HFFc6 (cell line): Measurements from ENCODE around the gene HRH1. TPM values are rescaled to one million over a fixed set of nuclear protein-coding genes. Genes with fewer than 3 reads are reported as not detected.
"Not testable (repeated sequence)": the region's sequence is repeated elsewhere in the genome, so short reads cannot be mapped to it uniquely, and the experiment has no call there.

Experiments used
- DNase-seq: peaks from one replicate; pipeline ENCODE4 v3.0.0-alpha.2; 2018
- H3K27ac Mint-ChIP-seq: 2 replicates; pipeline ENCODE4 v1.8.0; 2020; ENCODE audit warnings: mild to moderate bottlenecking, mixed read lengths
- H3K27me3 Mint-ChIP-seq: 2 replicates; pipeline ENCODE4 v1.8.0; 2021; ENCODE audit warnings: mild to moderate bottlenecking, moderate library complexity, mixed read lengths; ENCODE audit not compliant: insufficient read depth
- H3K36me3 Mint-ChIP-seq: 2 replicates; pipeline ENCODE4 v1.8.0; 2021; ENCODE audit warnings: low read depth, mixed read lengths
- H3K4me1 Mint-ChIP-seq: 2 replicates; pipeline ENCODE4 v1.8.0; 2020; ENCODE audit warnings: low read depth, mixed read lengths
- H3K4me3 Mint-ChIP-seq: 2 replicates; pipeline ENCODE4 v1.8.0; 2020; ENCODE audit warnings: mild to moderate bottlenecking, moderate library complexity, mixed read lengths
- H3K9me3 Mint-ChIP-seq: 2 replicates; pipeline ENCODE4 v1.8.0; 2020; ENCODE audit warnings: mild to moderate bottlenecking, mixed read lengths
- total RNA-seq, 6 experiments: library from RNA; stranded (reverse); fragmentation: NEBNext Ultra II Directional; extraction: Animal tissue kit (Norgen Biotek cat#: 25700); gene quantifications; 2 replicates in 1 of 6; 3 replicates in 5 of 6; pipeline ENCODE4 v1.2.3, GENCODE V29; 2021
- TF ChIP-seq, protein P1 (sequence below): fragments of 200-600 bp; sonication (generic); IDR thresholded peaks from 2 replicates; pipeline ENCODE4 v1.5.0; 2021; ENCODE audit warnings: antibody characterized with exemption, mild to moderate bottlenecking

Gene HRH1
- total RNA-seq, 6 experiments from 2014 or later = 4.9 to 8.4 (median 6.4) TPM

DNA sequence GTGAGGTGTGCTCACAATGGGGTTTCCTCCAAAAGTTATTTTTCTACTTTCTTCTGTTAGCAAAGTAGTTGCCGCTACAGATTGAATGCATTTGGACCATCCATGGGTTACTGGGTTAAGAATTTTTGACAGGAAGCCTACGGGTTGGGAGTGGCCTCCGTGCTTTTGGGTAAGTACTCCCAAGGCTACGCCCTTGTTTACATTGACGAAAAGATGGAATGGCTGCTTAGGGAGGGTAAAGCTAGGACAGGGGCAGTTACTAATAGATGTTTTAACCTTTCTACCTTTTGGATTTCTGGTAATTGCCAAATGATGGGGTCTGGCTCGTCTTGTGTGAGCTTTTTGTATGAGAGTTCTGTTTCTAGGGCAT, 97.5 kb downstream of the HRH1 start:
- Mint-ChIP-seq H3K27me3 (no peaks in the 10 kb centered on the region; the same call in 1 of the 2 replicates), H3K36me3 (peaks cover 22% of the 10 kb centered on the region), H3K4me1 (peaks cover 26% of the 10 kb centered on the region), H3K4me3 (no peak overlapping the region), H3K27ac (no peak overlapping the region), H3K9me3 (no peaks in the 10 kb centered on the region)
- no peak for DNase-seq
- TF ChIP-seq, protein P1, sequence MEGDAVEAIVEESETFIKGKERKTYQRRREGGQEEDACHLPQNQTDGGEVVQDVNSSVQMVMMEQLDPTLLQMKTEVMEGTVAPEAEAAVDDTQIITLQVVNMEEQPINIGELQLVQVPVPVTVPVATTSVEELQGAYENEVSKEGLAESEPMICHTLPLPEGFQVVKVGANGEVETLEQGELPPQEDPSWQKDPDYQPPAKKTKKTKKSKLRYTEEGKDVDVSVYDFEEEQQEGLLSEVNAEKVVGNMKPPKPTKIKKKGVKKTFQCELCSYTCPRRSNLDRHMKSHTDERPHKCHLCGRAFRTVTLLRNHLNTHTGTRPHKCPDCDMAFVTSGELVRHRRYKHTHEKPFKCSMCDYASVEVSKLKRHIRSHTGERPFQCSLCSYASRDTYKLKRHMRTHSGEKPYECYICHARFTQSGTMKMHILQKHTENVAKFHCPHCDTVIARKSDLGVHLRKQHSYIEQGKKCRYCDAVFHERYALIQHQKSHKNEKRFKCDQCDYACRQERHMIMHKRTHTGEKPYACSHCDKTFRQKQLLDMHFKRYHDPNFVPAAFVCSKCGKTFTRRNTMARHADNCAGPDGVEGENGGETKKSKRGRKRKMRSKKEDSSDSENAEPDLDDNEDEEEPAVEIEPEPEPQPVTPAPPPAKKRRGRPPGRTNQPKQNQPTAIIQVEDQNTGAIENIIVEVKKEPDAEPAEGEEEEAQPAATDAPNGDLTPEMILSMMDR = no peak

DNA sequence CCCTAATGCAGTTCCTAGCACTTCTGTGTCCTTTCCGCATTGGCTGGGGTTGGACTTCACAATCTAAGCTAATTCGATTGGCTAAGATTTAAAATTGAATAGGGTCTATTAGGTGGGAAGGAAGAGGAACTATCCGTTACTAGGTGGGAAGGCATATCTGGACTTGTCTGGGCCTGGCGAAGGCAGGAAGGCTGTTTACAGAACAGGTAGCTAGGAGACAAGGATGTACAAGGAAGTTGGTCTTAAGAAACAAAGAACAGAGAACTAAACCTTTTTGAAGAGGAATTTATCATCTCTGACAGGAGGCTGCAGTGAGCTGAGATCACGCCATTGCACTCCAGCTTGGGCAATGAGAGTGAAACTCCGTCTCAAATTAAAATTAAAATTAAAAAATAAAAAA, 100.6 kb downstream of the HRH1 start:
- H3K4me3 Mint-ChIP-seq = no peak overlapping the region
- H3K4me1 Mint-ChIP-seq = peaks cover 17% of the 10 kb centered on the region
- H3K36me3 Mint-ChIP-seq = peaks cover 35% of the 10 kb centered on the region
- DNase-seq = no peak
- H3K9me3 Mint-ChIP-seq = no peaks in the 10 kb centered on the region
- H3K27ac Mint-ChIP-seq = no peak overlapping the region
- H3K27me3 Mint-ChIP-seq = no peaks in the 10 kb centered on the region; the same call in 1 of the 2 replicates
- TF ChIP-seq, protein P1 = no peak

DNA sequence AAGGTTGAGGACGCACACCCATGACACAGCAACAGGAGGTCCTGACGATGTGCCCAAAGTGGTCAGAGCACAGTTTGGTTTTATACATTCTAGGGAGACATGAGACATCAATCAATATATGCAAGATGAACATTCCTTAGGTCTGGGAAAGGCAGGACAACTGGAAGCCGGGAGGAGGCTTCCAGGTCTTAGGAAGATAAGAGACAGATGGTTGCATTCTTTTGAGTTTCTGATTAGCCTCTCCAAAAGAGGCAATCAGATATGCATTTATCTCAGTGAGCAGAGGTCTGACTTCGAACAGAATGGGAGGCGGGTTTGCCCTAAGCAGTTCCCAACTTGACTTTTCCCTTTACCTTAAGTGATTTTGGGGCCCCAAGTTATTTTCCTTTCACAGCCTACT, 101.2 kb downstream of the HRH1 start:
- not testable (repeated sequence) for H3K4me3 Mint-ChIP-seq, DNase-seq, H3K27ac Mint-ChIP-seq, H3K27me3 Mint-ChIP-seq, H3K9me3 Mint-ChIP-seq
- peaks cover 15% of the 10 kb centered on the region for H3K4me1 Mint-ChIP-seq
- peaks cover 42% of the 10 kb centered on the region for H3K36me3 Mint-ChIP-seq

DNA sequence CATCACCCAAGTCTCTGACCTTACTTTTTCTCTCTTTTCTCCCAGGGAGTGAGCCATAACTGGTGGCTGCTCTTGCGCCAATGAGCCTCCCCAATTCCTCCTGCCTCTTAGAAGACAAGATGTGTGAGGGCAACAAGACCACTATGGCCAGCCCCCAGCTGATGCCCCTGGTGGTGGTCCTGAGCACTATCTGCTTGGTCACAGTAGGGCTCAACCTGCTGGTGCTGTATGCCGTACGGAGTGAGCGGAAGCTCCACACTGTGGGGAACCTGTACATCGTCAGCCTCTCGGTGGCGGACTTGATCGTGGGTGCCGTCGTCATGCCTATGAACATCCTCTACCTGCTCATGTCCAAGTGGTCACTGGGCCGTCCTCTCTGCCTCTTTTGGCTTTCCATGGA, 104.7 kb downstream of the HRH1 start:
- no peaks in the 10 kb centered on the region for H3K9me3 Mint-ChIP-seq
- H3K4me3 Mint-ChIP-seq = no peak overlapping the region
- no peaks in the 10 kb centered on the region for H3K4me1 Mint-ChIP-seq
- TF ChIP-seq, protein P1 = no peak; the same call in 1 of the 2 replicates
- no peaks in the 10 kb centered on the region; the same call in none of the 2 replicates for H3K27me3 Mint-ChIP-seq
- DNase-seq = no peak
- no peak overlapping the region for H3K27ac Mint-ChIP-seq
- H3K36me3 Mint-ChIP-seq = peaks cover 32% of the 10 kb centered on the region

DNA sequence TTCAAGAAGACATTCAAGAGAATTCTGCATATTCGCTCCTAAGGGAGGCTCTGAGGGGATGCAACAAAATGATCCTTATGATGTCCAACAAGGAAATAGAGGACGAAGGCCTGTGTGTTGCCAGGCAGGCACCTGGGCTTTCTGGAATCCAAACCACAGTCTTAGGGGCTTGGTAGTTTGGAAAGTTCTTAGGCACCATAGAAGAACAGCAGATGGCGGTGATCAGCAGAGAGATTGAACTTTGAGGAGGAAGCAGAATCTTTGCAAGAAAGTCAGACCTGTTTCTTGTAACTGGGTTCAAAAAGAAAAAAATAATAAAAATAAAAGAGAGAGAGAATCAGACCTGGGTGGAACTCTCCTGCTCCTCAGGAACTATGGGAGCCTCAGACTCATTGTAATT, 106.2 kb downstream of the HRH1 start:
- no peak overlapping the region for H3K4me3 Mint-ChIP-seq

DNA sequence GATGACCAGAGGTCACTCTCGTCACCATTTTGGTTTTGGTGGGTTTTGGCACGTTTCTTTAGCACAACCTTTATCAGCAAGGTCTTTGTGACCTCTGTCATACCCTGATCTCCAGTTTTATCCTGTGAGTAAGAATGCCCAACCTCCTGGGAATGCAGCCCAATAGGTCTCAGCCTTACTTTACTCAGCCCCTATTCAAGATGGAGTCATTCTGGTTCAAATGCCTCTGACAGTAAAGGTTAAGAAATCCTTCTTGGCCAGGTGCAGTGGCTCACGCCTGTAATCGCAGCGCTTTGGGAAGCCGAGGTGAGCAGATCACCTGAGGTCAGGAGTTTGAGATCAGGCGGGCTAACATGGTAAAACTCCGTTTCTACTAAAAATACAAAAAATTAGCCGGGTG, 114.7 kb downstream of the HRH1 start:
- TF ChIP-seq, protein P1 = no peak
- H3K9me3 Mint-ChIP-seq = no peaks in the 10 kb centered on the region
- no peak for DNase-seq
- H3K4me1 Mint-ChIP-seq = peaks cover 19% of the 10 kb centered on the region
- H3K4me3 Mint-ChIP-seq = no peak overlapping the region
- H3K36me3 Mint-ChIP-seq = peaks cover 2% of the 10 kb centered on the region
- no peak overlapping the region for H3K27ac Mint-ChIP-seq
- H3K27me3 Mint-ChIP-seq = no peaks in the 10 kb centered on the region

More for the DNA sequence above, 106.2 kb downstream of the HRH1 start:
- no peak for DNase-seq
- Mint-ChIP-seq H3K36me3 (peaks cover 22% of the 10 kb centered on the region), H3K27me3 (no peaks in the 10 kb centered on the region; the same call in 1 of the 2 replicates), H3K4me1 (no peaks in the 10 kb centered on the region), H3K27ac (no peak overlapping the region), H3K9me3 (no peaks in the 10 kb centered on the region)
- TF ChIP-seq, protein P1 = no peak
